HepG2 (cell line): ENCODE results near the gene ZNF213.

Experiments used
- SNRNP70 ChIP-seq: fragments of 200-400 bp; formaldehyde crosslinking; IDR thresholded peaks from 2 replicates; pipeline ENCODE4 v1.6.1; 2017; ENCODE audit warnings: mild to moderate bottlenecking, low read depth, low read length, moderate library complexity
- THAP8 ChIP-seq: sonication (generic); formaldehyde crosslinking; IDR thresholded peaks from 2 replicates; pipeline ENCODE4 v1.5.1; 2020; ENCODE audit warnings: missing genetic modification reagents, mild to moderate bottlenecking, borderline replicate concordance
- TF ChIP-seq, protein P1 (sequence below), 2 experiments: IDR thresholded peaks; 2 replicates each; pipeline ENCODE4 v1.6.1; 2011 to 2012; ENCODE audit warnings: low read length in 2 of 2, borderline replicate concordance in 1 of 2, low read depth in 1 of 2, mild to moderate bottlenecking in 1 of 2, moderate library complexity in 1 of 2

DNA sequence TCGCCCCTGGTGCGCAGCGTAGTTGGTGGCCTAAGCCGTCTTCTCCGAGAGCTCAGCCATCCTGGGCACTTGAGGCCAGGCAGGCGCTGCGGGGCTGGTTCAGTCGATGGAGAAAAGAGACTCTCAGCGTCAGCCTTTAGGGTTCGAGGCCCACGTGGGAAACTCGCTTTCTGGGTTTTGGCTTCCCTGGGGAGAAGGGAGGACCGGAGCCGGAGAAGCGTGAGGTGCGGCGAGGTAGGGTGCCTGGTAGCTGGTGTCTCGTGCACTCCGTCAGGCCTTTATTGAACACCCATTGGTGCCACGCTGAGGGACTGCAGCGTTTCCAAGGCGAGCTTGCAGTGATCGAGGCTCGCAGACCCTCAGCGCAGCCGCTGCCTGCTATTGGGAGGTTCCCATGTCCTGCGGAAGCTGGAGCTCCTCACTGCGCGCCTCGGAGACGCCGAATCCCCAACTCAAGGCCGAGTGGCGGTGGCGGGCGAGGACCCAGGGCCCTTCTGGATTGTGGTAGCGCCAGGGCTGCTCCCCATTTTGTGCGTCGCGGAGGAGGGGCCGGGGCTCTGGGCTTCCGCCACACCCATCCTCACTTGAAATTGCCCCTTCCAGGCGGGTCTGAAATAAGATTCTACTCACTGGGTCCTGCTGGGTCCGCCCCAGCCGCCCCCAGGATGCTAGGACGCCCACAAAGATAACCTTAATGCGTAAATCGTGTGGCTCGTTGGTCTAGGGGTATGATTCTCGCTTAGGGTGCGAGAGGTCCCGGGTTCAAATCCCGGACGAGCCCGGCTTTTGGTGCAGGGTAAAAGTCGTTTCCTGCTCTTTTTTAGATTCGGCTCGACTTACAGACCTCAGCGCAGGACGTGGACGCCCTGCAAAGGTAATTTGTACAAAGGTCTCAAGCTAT, 54.3 kb downstream of the ZNF213 start:
- no peak for TF ChIP-seq THAP8 (CRISPR knock-in tag)
- TF ChIP-seq SNRNP70 = no peak
- TF ChIP-seq, protein P1, sequence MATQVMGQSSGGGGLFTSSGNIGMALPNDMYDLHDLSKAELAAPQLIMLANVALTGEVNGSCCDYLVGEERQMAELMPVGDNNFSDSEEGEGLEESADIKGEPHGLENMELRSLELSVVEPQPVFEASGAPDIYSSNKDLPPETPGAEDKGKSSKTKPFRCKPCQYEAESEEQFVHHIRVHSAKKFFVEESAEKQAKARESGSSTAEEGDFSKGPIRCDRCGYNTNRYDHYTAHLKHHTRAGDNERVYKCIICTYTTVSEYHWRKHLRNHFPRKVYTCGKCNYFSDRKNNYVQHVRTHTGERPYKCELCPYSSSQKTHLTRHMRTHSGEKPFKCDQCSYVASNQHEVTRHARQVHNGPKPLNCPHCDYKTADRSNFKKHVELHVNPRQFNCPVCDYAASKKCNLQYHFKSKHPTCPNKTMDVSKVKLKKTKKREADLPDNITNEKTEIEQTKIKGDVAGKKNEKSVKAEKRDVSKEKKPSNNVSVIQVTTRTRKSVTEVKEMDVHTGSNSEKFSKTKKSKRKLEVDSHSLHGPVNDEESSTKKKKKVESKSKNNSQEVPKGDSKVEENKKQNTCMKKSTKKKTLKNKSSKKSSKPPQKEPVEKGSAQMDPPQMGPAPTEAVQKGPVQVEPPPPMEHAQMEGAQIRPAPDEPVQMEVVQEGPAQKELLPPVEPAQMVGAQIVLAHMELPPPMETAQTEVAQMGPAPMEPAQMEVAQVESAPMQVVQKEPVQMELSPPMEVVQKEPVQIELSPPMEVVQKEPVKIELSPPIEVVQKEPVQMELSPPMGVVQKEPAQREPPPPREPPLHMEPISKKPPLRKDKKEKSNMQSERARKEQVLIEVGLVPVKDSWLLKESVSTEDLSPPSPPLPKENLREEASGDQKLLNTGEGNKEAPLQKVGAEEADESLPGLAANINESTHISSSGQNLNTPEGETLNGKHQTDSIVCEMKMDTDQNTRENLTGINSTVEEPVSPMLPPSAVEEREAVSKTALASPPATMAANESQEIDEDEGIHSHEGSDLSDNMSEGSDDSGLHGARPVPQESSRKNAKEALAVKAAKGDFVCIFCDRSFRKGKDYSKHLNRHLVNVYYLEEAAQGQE (IDR thresholded peaks at IDR 0.05; ENCODE audit: borderline replicate concordance in 1 of 2, low read depth in 1 of 2, low read length in 2 of 2) = no peak
